Measurements from ENCODE around the gene IQSEC3.
"Not testable (repeated sequence)": the region's sequence is repeated elsewhere in the genome, so short reads cannot be mapped to it uniquely, and the experiment has no call there.

DNA sequence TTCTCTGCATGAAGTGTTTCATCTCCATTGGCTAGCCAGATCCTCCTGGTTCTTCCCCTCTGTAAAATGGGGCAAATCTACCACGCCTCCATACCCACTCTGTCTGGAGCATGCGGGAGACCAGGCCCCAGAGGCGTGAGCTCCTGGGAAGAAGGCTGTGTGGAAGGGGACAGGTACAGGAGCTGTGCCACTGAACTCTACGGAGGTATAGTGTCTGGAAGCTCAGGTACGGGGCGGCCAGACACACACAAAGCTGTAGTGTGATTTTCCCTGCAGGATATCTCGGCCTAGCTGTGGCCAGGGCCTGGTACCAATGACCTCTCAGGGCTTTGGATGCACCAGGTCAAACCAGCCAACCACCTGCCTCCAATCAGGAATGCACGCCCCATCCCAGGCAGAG, 10.0 kb downstream of the IQSEC3 start:
- TF ChIP-seq, protein P1, sequence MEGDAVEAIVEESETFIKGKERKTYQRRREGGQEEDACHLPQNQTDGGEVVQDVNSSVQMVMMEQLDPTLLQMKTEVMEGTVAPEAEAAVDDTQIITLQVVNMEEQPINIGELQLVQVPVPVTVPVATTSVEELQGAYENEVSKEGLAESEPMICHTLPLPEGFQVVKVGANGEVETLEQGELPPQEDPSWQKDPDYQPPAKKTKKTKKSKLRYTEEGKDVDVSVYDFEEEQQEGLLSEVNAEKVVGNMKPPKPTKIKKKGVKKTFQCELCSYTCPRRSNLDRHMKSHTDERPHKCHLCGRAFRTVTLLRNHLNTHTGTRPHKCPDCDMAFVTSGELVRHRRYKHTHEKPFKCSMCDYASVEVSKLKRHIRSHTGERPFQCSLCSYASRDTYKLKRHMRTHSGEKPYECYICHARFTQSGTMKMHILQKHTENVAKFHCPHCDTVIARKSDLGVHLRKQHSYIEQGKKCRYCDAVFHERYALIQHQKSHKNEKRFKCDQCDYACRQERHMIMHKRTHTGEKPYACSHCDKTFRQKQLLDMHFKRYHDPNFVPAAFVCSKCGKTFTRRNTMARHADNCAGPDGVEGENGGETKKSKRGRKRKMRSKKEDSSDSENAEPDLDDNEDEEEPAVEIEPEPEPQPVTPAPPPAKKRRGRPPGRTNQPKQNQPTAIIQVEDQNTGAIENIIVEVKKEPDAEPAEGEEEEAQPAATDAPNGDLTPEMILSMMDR (conservative IDR thresholded peaks at IDR 0.05; ENCODE audit: low read length), result not testable (repeated sequence)
- TF ChIP-seq EZH2phosphoT487 (IDR thresholded peaks at IDR 0.05; ENCODE audit: borderline replicate concordance, low read depth, low read length), result not testable (repeated sequence)

Data from OCI-LY7 (cell line).